ENCODE measurements around the gene TUBB4B.
"Not testable (repeated sequence)": the region's sequence is repeated elsewhere in the genome, so short reads cannot be mapped to it uniquely, and the experiment has no call there.

Gene TUBB4B

GRCh38 chr9:137252555-137253506, 11.7 kb downstream of the TUBB4B start:
- DNase-seq (ENCODE audit: low read depth), result no peak

DNA sequence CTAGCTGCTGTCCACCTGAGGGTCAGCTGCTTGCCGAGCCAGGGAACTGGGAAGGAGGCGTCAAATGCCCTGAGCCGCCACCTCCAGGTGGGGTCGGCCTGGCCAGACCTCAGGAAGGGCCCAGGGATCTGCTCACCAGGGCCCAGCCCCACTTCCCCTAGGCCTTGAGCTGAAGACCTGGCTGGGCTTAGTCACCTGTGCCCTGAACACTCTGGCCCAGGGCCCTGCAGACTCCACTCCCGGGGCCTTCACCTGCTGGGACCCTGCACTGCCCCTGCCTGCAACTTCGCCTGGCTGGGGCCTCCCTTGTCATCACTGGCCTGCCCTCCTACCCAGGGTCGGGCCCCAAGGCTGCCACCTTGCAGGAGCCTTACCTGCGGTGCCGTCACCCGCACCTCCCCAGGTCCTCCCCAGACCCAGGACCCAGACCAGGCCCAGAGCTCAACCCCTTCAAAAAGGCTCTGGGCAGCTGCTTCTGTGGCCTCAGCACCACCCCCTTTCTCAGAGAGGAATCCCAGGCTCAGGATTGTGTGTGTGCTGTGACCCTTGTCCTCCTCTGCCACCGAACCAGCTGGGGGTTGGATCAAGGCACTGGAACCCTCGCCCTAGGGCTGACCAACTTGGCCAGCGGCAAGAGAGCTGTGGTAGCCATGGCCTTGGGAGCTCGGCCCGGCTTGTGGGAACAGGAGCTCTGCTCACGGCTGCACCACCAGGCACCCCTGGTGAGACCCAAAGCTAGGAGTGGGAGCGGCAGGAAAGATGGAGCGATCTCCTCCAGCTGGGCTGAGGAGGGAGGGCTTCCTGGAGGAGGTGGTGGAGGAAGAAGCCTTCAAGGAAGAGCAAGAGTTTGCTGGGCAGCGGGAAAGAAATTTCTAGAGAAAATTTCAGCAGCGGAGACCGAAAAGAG, 12.9 kb downstream of the TUBB4B start:
- DNase-seq (ENCODE audit: low read depth), result no peak

GRCh38 chr9:137254624-137255447, 13.7 kb downstream of the TUBB4B start, which contains the start of gene NELFB:
Gene NELFB, plus strand, starts transcription at chr9:137255327.
- DNase-seq (ENCODE audit: low read depth), result peak; percentile 96

GRCh38 chr9:137255448-137256114, 14.5 kb downstream of the TUBB4B start:
- DNase-seq (ENCODE audit: low read depth), result no peak

DNA sequence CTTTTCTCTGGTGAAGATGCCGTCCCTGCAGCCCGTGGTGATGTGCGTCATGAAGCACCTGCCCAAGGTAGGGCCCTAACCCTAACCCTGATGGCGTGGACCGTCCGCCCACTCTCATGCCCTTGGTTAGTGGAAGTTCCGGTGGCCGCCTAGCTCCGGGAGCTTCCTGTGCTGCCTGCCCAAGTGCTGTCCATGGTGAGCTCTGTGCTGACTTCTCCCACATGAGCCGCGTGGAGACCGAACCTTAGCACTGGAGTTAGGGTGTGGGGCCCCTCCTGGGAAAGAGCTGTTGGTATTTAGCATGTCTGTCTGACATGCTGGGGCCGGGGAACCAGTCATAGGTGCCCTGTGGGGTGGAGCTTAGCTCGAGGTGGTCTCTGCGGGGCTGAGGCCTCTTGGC, 15.3 kb downstream of the TUBB4B start:
- no peak for DNase-seq (ENCODE audit: low read depth)

- DNase-seq (ENCODE audit: low read depth), result no peak
Measured at GRCh38 chr9:137256856-137257255, 15.8 kb downstream of the TUBB4B start.

DNA sequence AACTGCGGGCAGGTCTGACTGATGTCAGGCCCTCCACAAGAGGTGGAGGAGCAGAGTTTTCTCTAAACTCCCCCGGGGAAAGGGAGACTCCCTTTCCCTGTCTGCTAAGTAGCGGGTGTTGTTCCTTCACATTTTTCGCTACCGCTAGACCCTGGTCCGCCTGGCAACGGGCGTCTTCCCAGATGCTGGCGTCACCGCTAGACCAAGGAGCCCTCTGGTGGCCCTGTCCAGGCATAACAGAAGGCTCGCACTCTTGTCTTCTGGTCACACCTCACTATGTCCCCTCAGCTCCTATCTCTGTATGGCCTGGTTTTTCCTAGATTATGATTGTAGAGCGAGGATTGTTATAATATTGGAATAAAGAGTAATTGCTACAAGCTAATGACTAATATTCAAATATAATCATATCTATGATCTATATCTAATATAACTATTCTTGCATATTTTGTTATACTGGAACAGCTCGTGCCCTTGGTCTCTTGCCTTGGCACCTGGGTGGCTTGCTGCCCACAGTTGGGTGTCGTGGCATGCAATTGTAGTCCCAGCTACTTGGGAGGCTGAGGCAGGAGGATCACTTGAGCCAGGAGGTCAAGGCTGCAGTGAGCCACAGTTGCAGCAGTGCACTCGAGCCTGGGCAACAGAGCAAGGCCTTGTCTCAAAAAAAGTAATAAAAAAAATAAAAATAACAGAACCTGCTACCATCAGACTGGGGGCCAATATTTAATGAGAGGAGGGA, 21.3 kb downstream of the TUBB4B start:
- DNase-seq (ENCODE audit: low read depth), result not testable (repeated sequence)

DNA sequence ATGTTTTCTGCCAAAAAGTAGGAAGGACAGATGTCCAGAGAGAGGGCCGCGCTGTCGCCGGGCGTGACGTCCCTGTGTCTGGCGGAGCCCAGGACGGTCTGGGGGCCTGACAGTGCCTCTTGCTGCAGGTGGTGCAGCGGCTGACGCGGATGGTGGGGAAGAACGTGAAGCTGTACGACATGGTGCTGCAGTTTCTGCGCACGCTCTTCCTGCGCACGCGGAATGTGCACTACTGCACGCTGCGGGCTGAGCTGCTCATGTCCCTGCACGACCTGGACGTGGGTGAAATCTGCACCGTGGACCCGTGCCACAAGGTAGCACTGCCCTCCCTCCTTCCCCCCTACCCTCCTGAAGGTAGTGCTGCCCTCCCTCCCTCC, 21.8 kb downstream of the TUBB4B start:
- DNase-seq (ENCODE audit: low read depth), result no peak

- no peak for DNase-seq (ENCODE audit: low read depth)
Measured at GRCh38 chr9:137263506-137263905, 22.4 kb downstream of the TUBB4B start.

DNA sequence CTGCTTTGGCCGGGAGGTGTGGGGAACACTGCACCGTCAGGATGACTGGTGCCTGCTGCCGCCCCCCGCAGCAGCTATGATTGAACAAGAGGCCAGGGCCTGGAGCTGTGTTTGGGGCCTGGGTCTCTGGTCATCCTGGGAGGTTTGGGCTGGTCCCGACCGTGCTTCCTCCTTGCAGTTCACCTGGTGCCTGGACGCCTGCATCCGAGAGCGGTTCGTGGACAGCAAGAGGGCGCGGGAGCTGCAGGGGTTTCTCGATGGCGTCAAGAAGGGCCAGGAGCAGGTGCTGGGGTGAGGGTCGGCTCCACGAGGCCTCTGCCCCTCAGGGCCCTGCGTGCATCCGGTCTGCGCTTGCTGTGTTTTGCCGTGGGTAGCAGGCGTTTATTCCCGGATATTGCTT, 23.0 kb downstream of the TUBB4B start:
- no peak for DNase-seq (ENCODE audit: low read depth)

- DNase-seq (ENCODE audit: low read depth), result no peak
Measured at GRCh38 chr9:137265496-137266161, 24.5 kb downstream of the TUBB4B start.

- no peak for DNase-seq (ENCODE audit: low read depth)
Measured at GRCh38 chr9:137266162-137266527, 25.1 kb downstream of the TUBB4B start.

DNA sequence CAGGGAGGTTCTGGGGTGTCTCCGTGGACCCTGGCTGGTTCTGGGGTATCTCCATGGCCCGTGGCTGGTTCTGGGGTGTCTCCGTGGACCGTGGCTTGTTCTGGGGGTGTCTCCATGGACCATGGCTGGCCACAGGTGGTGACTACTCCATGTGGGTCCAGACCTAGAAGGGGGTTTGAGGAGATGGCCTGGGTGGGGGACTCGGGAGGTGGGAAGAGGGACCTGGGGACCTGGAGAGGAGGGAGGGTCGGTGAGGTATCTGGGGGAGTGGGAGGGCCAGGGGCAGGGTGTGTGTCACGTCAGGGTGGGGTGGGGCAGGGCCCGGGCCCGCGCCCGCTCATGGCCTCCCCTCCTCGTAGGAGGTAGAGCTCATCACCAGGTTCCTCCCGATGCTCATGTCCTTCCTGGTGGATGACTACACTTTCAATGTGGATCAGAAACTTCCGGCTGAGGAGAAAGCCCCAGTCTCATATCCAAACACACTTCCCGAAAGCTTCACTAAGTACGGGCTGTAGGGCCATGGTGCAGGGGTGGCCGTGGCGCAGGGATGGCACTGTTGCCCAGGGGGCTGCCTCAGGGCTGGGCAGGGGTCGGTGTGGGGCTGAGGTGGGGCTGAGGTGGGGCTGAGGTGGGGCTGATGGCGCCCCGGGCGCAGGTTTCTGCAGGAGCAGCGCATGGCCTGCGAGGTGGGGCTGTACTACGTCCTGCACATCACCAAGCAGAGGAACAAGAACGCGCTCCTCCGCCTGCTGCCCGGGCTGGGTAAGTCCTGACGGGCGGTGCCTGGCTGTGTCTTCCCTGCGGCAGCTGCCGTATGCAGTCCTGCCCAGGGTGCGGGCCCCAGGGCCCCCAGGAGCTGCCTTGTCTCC, 25.7 kb downstream of the TUBB4B start:
- no peak for DNase-seq (ENCODE audit: low read depth)

- no peak for DNase-seq (ENCODE audit: low read depth)
Measured at GRCh38 chr9:137267933-137268355, 26.9 kb downstream of the TUBB4B start.

DNA sequence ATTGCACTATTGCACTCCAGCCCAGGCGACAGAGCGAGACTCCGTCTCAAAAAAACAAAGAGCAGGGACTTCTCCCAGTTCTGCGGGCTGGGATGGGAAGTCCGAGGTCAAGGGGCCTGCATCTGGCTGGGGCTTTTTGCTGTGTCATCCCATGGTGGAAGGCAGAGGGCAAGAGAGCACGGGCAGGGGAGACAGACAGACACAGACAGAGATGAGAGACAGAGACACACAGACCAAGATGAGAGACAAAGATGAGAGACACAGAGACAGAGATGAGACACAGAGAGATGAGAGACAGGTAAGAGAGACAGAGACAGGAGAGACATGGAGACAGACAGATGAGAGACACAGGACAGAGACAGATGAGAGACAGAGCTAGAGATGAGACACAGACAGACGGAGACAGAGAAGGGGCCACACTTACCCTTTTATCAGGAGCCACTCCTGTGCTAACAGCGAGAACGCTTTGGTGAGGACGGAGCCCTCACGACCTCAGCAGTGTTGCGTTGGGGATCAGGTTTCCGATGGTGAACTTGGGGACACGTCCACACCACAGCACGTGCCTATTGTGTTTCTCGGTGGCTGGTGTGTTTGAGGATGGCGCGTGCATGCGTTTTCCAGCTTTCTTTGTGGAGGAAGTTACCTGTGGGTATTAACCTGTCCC, 27.6 kb downstream of the TUBB4B start:
- no peak for DNase-seq (ENCODE audit: low read depth)

DNA sequence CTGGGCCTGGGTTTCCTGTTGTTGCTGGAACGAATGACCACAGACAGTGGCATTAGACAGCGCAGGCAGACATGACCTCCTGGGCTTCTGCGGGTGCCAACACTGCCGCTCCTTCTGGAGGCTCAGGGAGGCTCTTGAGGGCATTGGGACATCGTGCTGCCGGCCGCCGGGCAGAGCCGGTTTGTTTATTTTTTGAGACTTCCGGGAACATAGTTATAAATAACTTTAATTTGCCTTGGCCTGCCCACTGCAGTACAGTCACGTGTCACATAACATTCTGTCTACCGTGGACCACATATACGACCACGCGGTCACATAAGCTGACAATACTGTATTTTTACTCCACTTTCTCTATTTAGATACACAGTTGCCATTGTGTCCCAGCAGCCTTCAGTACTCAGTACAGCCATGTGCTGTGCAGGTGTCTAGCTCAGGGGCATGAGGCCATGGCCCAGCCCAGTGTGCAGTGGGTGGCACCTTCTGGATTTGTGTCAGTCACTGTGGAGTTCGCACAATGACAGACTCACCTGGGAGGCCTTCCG, 28.2 kb downstream of the TUBB4B start:
- no peak for DNase-seq (ENCODE audit: low read depth)

DNA sequence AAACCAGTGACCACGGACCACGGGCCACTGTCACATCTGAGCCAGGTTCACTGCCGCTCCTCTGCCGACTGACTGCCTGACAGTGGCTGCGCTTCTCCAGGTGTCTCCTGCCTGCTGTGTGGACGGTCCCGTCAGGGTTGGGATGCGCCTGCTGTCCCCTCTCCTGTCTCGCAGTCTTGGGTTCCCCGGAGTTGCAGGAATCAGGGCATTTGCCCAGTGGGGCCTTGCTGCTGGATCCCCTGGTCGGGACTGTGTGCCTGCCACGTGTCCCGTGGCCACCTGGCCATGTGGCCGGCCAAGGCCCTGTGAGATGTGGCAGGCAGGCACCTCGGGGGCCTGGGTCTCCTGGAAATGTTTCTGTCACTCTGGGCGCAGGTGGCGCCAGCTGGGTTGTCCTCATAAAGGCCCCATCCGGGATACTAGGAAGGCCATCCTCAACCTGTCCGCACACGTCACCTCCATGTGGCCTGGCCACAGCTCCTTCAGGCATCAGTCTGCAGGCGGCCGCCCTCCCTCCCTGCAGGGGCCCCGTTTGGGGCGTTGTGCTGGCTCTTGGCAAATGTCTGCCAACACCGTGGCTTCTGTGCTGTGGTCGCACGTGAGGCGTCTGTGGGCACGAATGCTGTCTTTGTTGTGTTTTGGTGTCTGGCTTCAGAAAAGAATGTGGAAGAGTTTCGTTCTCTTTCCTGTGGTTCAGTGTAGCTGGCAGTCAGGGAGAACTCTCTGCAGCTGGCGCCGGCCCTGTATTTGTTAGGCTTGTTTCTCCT, 30.0 kb downstream of the TUBB4B start:
- DNase-seq (ENCODE audit: low read depth), result no peak

- no peak for DNase-seq (ENCODE audit: low read depth)
Measured at GRCh38 chr9:137271696-137272076, 30.6 kb downstream of the TUBB4B start.
